GM10847 (cell line): ENCODE measurements around the gene TRIM46.

Source experiments
- POLR2A ChIP-seq: IDR thresholded peaks from 2 replicates; pipeline ENCODE4 v1.6.1; 2011; ENCODE audit not compliant: insufficient read length; ENCODE audit errors: extremely low read depth

Gene TRIM46

GRCh38 chr1:155193275-155193990 lies 19.8 kb downstream of the TRIM46 start:
- peak; percentile 21 for TF ChIP-seq POLR2A

DNA sequence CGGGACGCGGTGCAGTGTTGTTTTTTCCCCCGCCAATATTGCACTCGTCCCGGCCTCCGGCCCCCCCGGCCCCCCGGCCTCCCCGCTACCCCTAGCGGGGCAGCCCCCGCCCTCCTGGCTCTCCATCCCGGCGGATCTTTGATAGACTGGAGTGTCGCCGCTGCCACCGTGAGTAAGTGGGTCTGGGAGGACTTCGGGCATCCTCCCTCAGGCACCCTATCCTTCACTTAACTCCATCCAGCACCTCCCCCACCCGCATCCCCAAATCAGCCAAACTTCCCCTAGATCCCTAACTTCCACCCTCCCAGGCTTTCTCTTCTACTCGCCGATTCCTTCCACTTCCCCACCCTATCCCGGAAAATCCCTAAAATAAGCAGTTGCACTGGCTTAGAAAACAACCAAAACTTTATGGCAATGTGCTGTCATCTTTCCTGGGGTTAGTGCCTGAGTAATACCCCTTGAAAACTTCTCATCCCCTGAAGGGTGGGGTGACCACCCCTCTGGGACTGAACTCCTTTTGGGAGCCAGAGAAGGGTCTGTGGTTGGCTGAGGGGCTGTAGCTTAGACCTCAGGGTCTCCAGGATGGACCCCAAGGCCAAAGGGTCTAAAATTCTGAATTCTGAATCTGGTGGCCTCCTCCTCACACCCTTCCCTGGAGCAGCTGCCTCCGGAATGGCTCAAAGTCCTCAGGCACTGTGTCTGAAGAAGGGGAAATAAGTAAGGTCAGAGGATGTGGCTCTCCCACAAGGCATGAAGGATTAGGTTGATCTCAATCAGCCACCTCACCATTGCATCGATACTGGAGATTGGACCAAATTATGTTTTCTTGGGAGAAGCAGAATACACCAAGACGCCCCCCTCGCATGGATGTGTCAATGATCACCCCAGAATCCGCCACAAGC lies 21.8 kb downstream of the TRIM46 start:
- no peak for TF ChIP-seq POLR2A

- no peak for TF ChIP-seq POLR2A
These were observed 22.6 kb downstream of the TRIM46 start for GRCh38 chr1:155196103-155196892.

DNA sequence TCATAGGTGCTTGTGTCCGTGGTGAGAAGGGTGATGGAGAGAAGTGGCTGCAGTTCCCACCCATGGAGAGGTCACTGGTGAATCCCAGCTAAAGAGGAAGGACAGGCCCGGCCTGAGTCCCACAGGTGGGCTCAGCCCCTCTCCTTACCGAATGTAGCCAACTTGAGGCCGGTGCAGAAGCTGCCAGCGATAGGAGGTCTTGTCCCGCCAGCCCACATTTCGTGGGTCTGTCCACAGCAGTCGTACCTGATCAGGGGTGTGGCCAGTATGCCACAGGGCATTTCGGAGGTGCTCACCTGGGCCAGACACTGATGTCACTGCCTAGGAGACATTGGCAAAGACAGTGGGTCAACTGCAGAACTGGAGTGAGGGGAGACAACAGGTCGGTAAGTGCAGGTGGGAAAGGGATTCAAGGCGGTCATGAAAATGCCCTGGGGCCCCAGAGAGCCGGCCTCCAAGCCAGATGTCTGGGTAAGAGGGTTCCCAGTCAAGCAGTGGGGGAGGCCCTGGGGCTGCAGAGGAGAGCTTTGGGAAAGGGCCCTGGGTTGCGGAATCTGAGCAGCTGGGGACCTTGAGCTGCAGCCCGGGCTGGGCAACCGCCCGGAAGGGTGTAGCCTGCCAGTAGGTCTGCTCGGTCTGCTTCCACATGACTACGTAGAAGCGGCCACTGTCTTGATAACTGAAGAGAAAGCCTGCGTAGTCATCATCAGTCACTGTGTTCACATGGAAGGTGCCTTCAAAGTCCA lies 23.4 kb downstream of the TRIM46 start:
- no peak for TF ChIP-seq POLR2A

- TF ChIP-seq POLR2A: no peak
These were observed 24.4 kb downstream of the TRIM46 start for GRCh38 chr1:155197901-155198546.

DNA sequence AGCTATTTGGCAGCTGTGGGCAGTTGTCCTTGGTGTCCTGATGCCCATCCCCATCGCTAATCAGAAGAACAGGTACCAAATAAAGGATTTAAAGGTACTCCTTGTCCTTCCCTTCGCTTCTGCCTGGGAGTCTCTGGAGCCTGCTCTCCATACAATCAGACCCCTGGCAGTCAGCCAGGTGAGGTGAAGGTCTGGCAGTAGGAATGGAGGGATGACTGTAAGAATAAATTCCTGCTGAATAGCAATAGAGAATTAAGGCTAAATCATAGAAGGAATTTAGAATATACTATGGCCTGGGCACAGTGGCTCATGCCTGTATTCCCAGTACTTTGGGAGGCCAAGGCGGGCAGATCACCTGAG lies 24.9 kb downstream of the TRIM46 start:
- TF ChIP-seq POLR2A: no peak

DNA sequence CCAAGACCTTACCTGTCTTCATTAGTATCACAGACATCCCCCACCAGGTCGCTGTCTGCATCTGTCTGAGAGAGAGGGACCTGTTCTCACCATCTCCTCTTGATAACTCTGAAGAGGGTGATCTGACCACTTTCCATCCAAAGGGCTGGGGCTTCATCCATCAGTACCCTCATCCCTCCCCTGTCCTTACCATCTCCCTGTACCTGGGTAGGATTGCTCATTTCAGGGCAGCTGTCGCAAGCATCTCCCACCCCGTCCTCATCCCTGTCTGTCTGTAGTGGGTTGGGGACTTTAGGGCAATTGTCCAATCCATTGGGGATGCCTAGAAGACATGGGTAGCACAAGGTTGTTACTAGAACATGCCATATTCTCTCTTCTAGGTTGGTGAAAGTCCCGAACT lies 26.1 kb downstream of the TRIM46 start:
- no peak for TF ChIP-seq POLR2A

GRCh38 chr1:155200920-155201319 lies 27.3 kb downstream of the TRIM46 start:
- TF ChIP-seq POLR2A: no peak

GRCh38 chr1:155202198-155202597 lies 28.5 kb downstream of the TRIM46 start:
- no peak for TF ChIP-seq POLR2A

GRCh38 chr1:155202731-155203515 lies 29.3 kb downstream of the TRIM46 start:
- no peak for TF ChIP-seq POLR2A

DNA sequence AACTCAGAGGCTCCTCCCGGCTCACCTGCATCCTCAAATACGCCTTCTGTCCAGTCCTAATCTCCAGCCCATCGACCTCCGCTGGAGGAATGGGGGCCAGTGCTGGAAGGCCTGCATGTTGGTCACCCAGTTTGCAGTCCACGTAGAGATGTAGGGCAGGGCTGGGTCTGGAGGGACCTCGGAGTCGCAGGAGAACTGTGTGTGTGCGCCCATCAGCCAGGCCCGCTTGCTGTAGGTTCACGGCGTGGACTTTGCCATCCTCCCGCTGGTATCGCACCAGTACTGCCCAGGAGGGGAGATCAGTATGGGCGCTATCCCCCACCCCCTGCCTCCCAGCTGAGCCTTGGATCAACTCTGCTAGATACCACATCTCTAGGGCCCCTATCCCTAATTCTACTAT lies 31.4 kb downstream of the TRIM46 start:
- no peak for TF ChIP-seq POLR2A

GRCh38 chr1:155205969-155206593 lies 32.4 kb downstream of the TRIM46 start:
- no peak for TF ChIP-seq POLR2A
